ENCODE data around the gene NFX1. TPM values are rescaled to one million over a fixed set of nuclear protein-coding genes. Genes with fewer than 3 reads are reported as not detected.

NFX1 gene
- total and polyA plus RNA-seq, 10 of the 15 experiments (the other 5 are each of a cell fraction or from before 2014, with no cell fraction given) = 11.9 to 45.1 (median 36.1) TPM

DNA sequence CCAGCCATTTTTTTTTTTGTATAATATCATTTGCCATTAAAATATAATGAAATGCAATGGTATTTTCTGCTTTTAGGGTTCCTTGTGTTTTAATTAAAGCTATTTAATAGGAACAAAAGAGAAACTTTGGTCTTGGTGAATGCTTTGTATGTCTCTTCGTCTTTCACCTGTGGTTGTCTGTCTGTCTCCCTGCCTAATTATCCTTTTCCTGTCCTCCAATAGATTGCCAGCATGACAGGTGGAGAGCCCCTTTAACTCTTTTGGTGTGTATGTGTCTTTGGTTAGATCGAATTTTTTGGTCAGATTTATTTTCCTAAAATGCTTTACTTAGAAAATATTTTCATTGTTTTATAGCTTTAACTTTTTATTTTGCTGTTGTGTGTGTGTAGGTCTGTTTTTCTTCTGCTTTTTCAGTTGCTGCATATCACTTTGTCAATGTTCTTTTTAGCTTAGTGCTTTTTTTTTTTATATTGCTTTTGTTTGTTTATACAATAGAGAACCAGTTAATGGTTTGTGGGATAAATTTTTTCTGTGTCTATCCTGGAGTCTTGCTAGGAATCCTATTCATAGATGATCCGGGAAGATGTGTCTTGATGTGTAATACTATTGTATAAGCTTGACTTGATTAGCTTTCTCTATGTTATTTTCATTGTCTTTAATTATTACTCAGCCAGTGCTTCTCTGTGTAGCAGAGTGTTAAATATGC is 16.9 kb upstream of the NFX1 start:
- FAIRE-seq = no peak
- ChIA-PET SMC1A (ENCODE audit: uncharacterized antibody, unreplicated experiment) (interaction anchor here (0.7 to 1.5 kb wide), 5 partner anchors 10 to 78 kb away, joined by 3 to 5 read pairs (median 3); no protein-coding TSS in a partner anchor), POLR2A (interaction anchor here (0.6 to 1.5 kb wide), 5 partner anchors 10 to 157 kb away, joined by 3 to 5 read pairs (median 4); no protein-coding TSS in a partner anchor), CTCF (interaction anchor here (0.6 to 2.4 kb wide), 7 partner anchors 9 to 895 kb away, joined by 3 to 14 read pairs (median 4); no protein-coding TSS in a partner anchor), RAD21 (ENCODE audit: unreplicated experiment) (interaction anchor here (1.9 kb wide), 1 partner anchor 13 kb away, joined by 5 read pairs; no protein-coding TSS in a partner anchor)
- no peak overlapping the region for H3K4me3 ChIP-seq
- TF ChIP-seq CHD4 (IDR thresholded peaks at IDR 0.05) = no peak
- H4K20me1 ChIP-seq (ENCODE audit: control insufficient read depth, insufficient read depth) = no peaks in the 10 kb centered on the region
- H2AFZ ChIP-seq (ENCODE audit: control insufficient read depth, low read depth, low read length) = no peak overlapping the region
- no peaks in the 10 kb centered on the region for H3K27me3 ChIP-seq (replicated peaks in 1 of 2; ENCODE audit: control insufficient read depth in 2 of 2, insufficient read depth in 2 of 2, low read length in 1 of 2)
- H3K9me3 ChIP-seq (replicated peaks; ENCODE audit: control insufficient read depth, insufficient read depth, low read length) = no peaks in the 10 kb centered on the region
- in situ Hi-C loops (cut with MboI) (no loop called here), intact Hi-C loops (cut with micrococcal nuclease; ENCODE audit: unreplicated experiment) (no loop called here)
- no peak for ATAC-seq
- WGBS (ENCODE audit: insufficient coverage, insufficient replicate concordance, low lambda C conversion rate, missing lambda C conversion rate) = 82% methylated on average over 3 of the region's 3 CpGs
- BruUV-seq (replicated peaks) = no TSS peak
- H3K9ac ChIP-seq (ENCODE audit: control insufficient read depth, insufficient read depth, low read length) = no peak overlapping the region
- H3K36me3 ChIP-seq (ENCODE audit: control insufficient read depth in 2 of 2, insufficient read depth in 2 of 2, low read length in 1 of 2) = peaks cover 0 to 56% of the 10 kb centered on the region in 2 experiments; a peak in 3 of 4 replicates
- H3K4me2 ChIP-seq (ENCODE audit: control insufficient read depth, insufficient read depth) = no peak overlapping the region
- no peak overlapping the region for H3K27ac ChIP-seq (ENCODE audit: control insufficient read depth, insufficient read depth)
- H3K4me1 ChIP-seq (ENCODE audit: control insufficient read depth, insufficient read depth, low read length) = no peaks in the 10 kb centered on the region; the same call in 1 of the 2 replicates
- no peak for DNase-seq (ENCODE audit: low read depth, low spot score)
- peaks cover 4% of the 10 kb centered on the region for H3K79me2 ChIP-seq (ENCODE audit: control insufficient read depth, insufficient read depth, low read length)

DNA sequence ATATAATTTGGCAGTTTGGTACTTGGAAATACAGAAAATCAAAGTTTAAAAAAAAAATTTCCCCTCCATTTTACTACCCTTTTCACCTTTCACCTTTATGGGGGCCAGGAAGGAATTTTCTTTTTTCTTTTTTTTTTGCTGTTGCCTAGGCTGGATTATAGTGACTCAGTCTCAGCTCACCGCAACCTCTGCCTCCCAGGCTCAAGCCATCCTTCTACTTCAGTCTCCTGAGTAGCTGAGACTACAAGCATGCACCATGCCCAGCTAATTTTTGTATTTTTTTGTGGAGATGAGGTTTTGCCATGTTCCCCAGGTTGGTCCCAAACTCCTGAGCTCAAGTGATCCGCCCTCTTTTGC is 16.4 kb upstream of the NFX1 start:
- Histone ChIP-seq H3K9me3 (replicated peaks; ENCODE audit: control insufficient read depth, insufficient read depth, low read length) (no peaks in the 10 kb centered on the region), H3K9ac (ENCODE audit: control insufficient read depth, insufficient read depth, low read length) (no peak overlapping the region), H2AFZ (ENCODE audit: control insufficient read depth, low read depth, low read length) (no peak overlapping the region), H3K36me3 (ENCODE audit: control insufficient read depth in 2 of 2, insufficient read depth in 2 of 2, low read length in 1 of 2) (peaks cover 0 to 60% of the 10 kb centered on the region in 2 experiments; a peak in 3 of 4 replicates), H3K79me2 (ENCODE audit: control insufficient read depth, insufficient read depth, low read length) (peaks cover 3% of the 10 kb centered on the region), H3K27me3 (replicated peaks in 1 of 2; ENCODE audit: control insufficient read depth in 2 of 2, insufficient read depth in 2 of 2, low read length in 1 of 2) (no peaks in the 10 kb centered on the region), H3K27ac (ENCODE audit: control insufficient read depth, insufficient read depth) (no peak overlapping the region), H3K4me2 (ENCODE audit: control insufficient read depth, insufficient read depth) (no peak overlapping the region), H3K4me3 (no peak overlapping the region), H3K4me1 (ENCODE audit: control insufficient read depth, insufficient read depth, low read length) (no peaks in the 10 kb centered on the region; the same call in 1 of the 2 replicates), H4K20me1 (ENCODE audit: control insufficient read depth, insufficient read depth) (no peaks in the 10 kb centered on the region)
- CTCF ChIA-PET = interaction anchor here (0.6 to 2.4 kb wide), 5 partner anchors 9 to 895 kb away, joined by 3 to 14 read pairs (median 4); no protein-coding TSS in a partner anchor
- intact Hi-C loops (cut with micrococcal nuclease; ENCODE audit: unreplicated experiment) = no loop called here
- ATAC-seq (no peak), DNase-seq (ENCODE audit: low read depth, low spot score) (no peak), FAIRE-seq (no peak)
- no TSS peak for BruUV-seq (replicated peaks)
- RAD21 ChIA-PET (ENCODE audit: unreplicated experiment) = interaction anchor here (1.9 kb wide), 1 partner anchor 13 kb away, joined by 5 read pairs; no protein-coding TSS in a partner anchor
- in situ Hi-C loops (cut with MboI) = no loop called here
- WGBS (ENCODE audit: insufficient coverage, insufficient replicate concordance, low lambda C conversion rate, missing lambda C conversion rate) = 100% methylated on average over 2 of the region's 2 CpGs
- SMC1A ChIA-PET (ENCODE audit: uncharacterized antibody, unreplicated experiment) = interaction anchor here (0.7 to 1.5 kb wide), 4 partner anchors 10 to 23 kb away, joined by 3 to 5 read pairs (median 3); no protein-coding TSS in a partner anchor
- POLR2A ChIA-PET = interaction anchor here (0.6 to 1.5 kb wide), 5 partner anchors 10 to 158 kb away, joined by 3 to 5 read pairs (median 4); no protein-coding TSS in a partner anchor
- TF ChIP-seq, protein P1, sequence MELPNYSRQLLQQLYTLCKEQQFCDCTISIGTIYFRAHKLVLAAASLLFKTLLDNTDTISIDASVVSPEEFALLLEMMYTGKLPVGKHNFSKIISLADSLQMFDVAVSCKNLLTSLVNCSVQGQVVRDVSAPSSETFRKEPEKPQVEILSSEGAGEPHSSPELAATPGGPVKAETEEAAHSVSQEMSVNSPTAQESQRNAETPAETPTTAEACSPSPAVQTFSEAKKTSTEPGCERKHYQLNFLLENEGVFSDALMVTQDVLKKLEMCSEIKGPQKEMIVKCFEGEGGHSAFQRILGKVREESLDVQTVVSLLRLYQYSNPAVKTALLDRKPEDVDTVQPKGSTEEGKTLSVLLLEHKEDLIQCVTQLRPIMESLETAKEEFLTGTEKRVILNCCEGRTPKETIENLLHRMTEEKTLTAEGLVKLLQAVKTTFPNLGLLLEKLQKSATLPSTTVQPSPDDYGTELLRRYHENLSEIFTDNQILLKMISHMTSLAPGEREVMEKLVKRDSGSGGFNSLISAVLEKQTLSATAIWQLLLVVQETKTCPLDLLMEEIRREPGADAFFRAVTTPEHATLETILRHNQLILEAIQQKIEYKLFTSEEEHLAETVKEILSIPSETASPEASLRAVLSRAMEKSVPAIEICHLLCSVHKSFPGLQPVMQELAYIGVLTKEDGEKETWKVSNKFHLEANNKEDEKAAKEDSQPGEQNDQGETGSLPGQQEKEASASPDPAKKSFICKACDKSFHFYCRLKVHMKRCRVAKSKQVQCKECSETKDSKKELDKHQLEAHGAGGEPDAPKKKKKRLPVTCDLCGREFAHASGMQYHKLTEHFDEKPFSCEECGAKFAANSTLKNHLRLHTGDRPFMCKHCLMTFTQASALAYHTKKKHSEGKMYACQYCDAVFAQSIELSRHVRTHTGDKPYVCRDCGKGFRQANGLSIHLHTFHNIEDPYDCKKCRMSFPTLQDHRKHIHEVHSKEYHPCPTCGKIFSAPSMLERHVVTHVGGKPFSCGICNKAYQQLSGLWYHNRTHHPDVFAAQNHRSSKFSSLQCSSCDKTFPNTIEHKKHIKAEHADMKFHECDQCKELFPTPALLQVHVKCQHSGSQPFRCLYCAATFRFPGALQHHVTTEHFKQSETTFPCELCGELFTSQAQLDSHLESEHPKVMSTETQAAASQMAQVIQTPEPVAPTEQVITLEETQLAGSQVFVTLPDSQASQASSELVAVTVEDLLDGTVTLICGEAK (IDR thresholded peaks at IDR 0.05; ENCODE audit: borderline replicate concordance) = no peak
- TF ChIP-seq, protein P2, sequence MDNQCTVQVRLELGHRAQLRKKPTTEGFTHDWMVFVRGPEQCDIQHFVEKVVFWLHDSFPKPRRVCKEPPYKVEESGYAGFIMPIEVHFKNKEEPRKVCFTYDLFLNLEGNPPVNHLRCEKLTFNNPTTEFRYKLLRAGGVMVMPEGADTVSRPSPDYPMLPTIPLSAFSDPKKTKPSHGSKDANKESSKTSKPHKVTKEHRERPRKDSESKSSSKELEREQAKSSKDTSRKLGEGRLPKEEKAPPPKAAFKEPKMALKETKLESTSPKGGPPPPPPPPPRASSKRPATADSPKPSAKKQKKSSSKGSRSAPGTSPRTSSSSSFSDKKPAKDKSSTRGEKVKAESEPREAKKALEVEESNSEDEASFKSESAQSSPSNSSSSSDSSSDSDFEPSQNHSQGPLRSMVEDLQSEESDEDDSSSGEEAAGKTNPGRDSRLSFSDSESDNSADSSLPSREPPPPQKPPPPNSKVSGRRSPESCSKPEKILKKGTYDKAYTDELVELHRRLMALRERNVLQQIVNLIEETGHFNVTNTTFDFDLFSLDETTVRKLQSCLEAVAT (IDR thresholded peaks at IDR 0.05) = no peak
- TF ChIP-seq MYC (IDR thresholded peaks at IDR 0.05; ENCODE audit: insufficient read depth, insufficient read length, insufficient replicate concordance, low read length, severe bottlenecking) = no peak
- TF ChIP-seq TBL1XR1 (IDR thresholded peaks at IDR 0.05; ENCODE audit: low read depth, low read length) = no peak
- no peak for TF ChIP-seq HDGF (IDR thresholded peaks at IDR 0.05)
- no peak for TF ChIP-seq BHLHE40 (IDR thresholded peaks at IDR 0.05; ENCODE audit: borderline replicate concordance in 1 of 2, low read depth in 2 of 2, low read length in 1 of 2)
- TF ChIP-seq ASH2L (IDR thresholded peaks at IDR 0.05; ENCODE audit: borderline replicate concordance, low read depth) = no peak
- no peak for TF ChIP-seq SIX5 (IDR thresholded peaks at IDR 0.05; ENCODE audit: low read depth, low read length, severe bottlenecking)

All from GM12878 (cell line).